Fibroblast of skin of left quadriceps (primary cell): ENCODE measurements around the gene ABCC11.
"Not testable (repeated sequence)": the region's sequence is repeated elsewhere in the genome, so short reads cannot be mapped to it uniquely, and the experiment has no call there.

Experiments used
- DNase-seq, 2 experiments: peaks; one replicate each; pipeline ENCODE4 v3.0.0-alpha.2; 2013; ENCODE audit warnings: low read depth in 2 of 2

Gene ABCC11

GRCh38 chr16:48246066-48246465, 1.3 kb downstream of the ABCC11 start:
- no peak for DNase-seq

DNA sequence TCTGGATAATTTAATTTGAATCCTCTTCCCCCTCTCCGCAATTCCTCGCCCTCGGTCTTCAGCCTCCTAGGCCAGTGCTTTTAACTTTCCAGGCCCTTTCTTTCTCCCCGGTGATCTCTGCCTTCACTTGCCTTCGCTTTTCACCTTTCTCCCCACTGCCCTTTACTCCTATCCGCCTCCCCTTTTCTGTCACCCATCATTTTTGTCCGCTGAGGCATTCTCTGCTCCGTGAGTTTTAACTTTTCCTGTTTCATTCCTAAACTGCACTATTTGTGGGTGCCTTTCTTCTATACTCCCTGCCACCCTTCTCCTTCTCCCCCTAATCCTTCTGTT, 2.5 kb downstream of the ABCC11 start:
- no peak for DNase-seq

DNA sequence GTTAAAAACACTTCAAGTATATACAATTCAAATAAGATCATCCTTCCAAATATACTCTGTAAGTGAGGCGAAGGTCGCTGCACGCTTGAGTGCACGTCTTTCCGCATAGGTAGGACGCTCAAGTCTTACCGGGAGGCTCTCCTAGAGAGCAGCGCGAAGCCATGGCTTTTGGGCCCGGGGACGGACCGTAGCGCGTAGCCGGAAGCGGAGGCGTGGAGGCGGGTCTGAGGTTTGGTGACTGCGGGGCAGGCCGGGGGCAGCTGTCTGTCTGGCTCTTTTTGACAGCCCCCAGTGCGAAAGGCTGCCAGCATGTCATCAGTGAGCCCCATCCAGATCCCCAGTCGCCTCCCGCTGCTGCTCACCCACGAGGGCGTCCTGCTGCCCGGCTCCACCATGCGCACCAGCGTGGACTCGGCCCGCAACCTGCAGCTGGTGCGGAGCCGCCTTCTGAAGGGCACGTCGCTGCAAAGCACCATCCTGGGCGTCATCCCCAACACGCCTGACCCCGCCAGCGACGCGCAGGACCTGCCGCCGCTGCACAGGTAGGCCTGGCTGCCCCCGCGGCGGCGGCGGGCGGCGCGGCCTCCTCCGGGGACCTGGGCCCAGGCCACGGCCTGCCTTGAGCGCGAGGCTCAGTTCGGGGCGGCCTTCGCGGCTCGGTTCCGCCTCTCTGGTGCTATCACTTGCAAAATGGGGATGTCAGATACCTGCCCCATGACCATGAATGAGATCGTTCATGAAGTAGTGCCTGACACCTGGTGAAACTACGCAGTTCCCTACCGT, 3.1 kb downstream of the ABCC11 start, which contains the start of gene LONP2:
TSS of gene LONP2 (plus strand) at position 221 of the 783 bp plus-strand sequence. CDS start at position 310, 89 bp downstream.
- peak; percentile 69 to 71 for DNase-seq

- DNase-seq = not testable (repeated sequence)
Observed at GRCh38 chr16:48240147-48240546, 7.2 kb downstream of the ABCC11 start.

GRCh38 chr16:48236286-48236685, 11.1 kb downstream of the ABCC11 start:
- no peak for DNase-seq

DNA sequence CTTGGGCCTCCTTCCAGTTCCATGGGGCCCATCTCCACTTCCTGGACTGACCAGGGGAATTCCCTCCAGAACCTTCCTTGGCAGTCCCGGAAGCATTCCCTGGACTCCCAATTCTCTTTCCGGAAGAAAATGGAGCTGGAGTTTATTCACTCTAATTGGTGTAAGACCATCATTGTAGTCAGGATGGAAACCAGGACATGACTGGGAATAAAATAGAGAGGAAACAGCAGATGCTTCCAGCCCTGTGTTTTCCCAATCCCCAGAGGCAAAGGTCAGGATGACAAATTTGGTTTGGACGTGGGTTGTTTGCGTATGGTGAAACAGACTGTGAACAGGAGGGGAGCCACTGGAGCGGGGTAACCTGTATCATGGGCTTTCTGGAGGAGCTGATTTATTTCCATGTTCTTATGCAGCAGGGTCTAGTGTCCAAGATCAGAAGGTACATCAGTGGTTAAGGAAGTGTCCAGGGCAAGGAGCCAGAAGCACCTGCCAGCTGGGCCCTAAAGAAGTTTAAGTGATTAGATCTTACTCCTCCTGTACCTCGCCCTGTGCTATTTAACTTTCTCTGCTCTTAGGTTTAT, 11.7 kb downstream of the ABCC11 start:
- no peak for DNase-seq

GRCh38 chr16:48235058-48235555, 12.2 kb downstream of the ABCC11 start:
- no peak for DNase-seq

DNA sequence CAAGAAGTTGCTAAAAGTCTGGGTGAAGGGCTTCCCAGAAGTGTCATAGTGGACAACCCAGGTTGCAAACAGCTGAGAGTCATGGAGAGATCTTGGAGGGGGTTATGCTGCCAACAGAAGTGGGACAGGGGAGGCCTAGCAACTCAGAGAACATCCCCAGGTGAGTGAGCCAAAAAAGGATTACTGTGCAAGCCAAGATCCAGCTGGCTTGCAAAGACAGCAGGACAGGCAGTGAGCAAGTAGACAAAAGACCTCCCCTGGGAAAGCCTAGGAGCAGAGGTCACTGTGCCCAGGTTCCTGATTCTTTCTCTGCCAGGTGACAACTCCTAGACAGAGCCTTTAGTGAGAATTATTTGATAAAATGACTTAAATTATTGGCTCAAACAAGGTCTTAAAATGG, 12.7 kb downstream of the ABCC11 start:
- no peak for DNase-seq

- no peak for DNase-seq
Observed at GRCh38 chr16:48232493-48233040, 14.8 kb downstream of the ABCC11 start.

GRCh38 chr16:48231727-48232492, 15.4 kb downstream of the ABCC11 start:
- peak in 1 of 2 experiments; percentile 10 for DNase-seq

GRCh38 chr16:48225456-48225855, 21.9 kb downstream of the ABCC11 start:
- DNase-seq = no peak

DNA sequence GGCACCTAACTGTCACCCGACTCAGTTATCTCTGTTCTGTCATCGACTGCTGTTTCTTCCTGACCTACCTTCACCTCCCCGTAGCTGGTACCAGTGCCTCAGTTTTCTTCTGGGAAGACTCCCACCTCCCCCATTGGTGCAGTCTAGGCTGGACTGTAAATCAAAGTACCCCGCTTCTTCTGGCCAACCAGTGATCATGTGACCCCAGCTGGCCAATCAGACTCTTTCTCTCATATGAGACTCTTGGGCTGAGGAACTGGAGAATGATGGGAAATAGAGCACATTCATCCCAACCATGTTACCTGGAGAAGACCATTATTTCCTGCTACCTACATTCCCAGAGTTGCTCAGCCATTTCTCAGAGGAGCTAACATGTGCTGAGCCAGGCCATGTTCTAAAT, 23.8 kb downstream of the ABCC11 start:
- no peak for DNase-seq

DNA sequence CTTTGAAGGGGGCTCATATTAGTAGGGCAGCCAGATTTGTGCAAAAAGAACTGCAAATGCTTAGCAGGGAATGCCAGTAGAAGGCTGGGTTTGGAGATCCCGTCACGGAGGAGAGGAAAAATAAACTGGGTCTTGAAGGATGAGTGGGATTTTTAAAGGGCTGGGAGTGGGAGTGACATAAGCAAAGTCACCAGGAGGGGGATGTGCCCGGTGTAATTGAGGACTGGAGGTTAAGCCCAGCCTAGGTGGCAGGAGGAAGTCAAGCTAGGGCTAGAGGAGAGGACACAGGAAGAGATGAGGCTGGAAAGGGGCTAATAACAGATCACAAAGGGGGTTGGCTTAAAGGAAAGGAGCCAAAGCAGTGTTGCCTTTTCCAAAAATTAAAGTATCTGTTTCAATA, 26.4 kb downstream of the ABCC11 start:
- DNase-seq = no peak

DNA sequence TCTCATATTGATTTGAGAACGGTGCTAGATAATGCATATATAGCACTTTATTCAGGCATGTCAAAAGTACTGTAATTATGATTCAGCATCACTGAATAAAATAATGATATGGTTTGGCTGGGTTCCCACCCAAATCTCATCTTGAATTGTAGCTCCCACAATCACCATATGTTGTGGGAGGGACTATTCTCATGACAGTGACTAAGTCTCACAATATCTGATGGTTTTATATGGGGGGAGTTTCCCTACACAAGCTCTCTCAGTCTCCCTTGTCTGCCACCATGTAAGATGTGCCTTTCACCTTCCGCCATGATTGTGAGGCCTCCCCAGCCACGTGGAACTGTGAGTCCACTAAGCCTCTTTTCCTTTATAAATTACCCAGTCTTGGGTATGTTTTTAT, 28.9 kb downstream of the ABCC11 start:
- no peak for DNase-seq

GRCh38 chr16:48217708-48218107, 29.6 kb downstream of the ABCC11 start:
- no peak for DNase-seq

- DNase-seq = no peak
Observed at GRCh38 chr16:48215738-48216137, 31.6 kb downstream of the ABCC11 start.

DNA sequence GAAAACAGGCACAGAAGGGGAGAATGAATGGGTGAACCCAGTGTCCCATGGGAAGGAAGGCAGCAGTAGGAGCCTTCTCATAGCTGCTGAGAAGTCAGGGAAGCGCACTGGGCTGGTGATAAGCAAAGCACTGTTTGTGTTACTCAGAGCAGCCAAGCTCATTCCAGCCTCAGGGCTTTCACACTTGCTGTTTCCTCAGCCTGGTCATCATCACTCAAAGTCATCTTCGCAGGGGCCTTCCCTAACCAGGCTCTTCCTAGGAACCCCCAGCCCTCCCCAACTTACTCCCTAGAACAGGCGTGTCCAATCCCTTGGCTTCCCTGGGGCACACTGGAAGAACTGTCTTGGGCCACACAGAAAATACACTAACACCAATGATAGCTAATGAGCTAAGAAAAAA, 35.3 kb downstream of the ABCC11 start:
- no peak for DNase-seq

- DNase-seq = no peak
Observed at GRCh38 chr16:48210747-48211146, 36.6 kb downstream of the ABCC11 start.

- no peak for DNase-seq
Observed at GRCh38 chr16:48206594-48207242, 40.6 kb downstream of the ABCC11 start.

- DNase-seq = no peak
Observed at GRCh38 chr16:48204825-48205151, 42.6 kb downstream of the ABCC11 start.

DNA sequence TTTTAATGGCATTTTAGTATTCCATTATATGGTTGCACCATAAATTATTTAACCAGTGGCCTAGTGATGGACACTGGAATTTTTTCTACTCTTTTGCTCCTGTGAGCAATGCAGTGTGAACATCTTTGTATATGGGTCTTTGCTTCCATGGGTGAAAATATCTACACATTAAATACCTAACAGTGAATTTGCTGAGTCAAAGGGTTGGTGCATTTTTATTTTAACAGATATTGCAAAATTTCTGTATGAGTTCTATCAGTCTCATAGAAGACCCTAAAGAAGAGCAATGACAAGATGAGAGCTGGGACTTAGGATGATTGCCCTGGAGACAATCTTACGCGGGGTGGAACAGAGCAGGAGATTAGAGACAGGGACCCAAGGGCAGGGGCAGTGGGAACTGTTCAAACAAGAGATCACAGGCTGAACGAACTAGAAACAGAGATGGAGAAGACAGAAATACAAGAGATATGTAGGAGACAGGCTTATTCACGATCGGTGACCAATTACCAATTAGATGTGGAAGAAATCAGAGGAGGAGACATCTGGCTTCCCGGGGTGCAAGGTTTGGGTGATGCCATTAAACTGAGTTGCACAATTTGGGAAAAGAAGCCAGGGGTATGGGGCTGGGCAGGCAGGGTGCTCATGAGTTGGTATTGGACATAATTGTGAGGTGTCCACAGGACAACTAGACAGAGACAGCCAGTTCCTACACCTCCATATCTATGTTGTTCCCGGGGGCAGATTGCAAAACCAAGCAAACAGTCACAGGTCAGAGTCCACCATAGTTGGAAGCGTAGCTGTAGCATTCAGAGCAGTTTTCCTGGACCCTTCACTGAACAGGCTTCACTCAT, 43.1 kb downstream of the ABCC11 start:
- DNase-seq = no peak
